Tongue (tissue), 2 donors: ENCODE measurements around the gene PRR33. TPM values are rescaled to one million over a fixed set of nuclear protein-coding genes. Genes with fewer than 3 reads are reported as not detected.
"Not testable (repeated sequence)": the region's sequence is repeated elsewhere in the genome, so short reads cannot be mapped to it uniquely, and the experiment has no call there.

Experiments used
- DNase-seq: peaks from one replicate; pipeline ENCODE4 v3.0.0-alpha.2; 2015
- total RNA-seq: library from RNA; depleted of rRNA; stranded (reverse); fragments of >200 nt; gene quantifications from one replicate; pipeline ENCODE4 v1.2.3, GENCODE V29; 2014

PRR33 gene
- total RNA-seq, 1 donor from 2014 or later: 4.8 TPM

DNA sequence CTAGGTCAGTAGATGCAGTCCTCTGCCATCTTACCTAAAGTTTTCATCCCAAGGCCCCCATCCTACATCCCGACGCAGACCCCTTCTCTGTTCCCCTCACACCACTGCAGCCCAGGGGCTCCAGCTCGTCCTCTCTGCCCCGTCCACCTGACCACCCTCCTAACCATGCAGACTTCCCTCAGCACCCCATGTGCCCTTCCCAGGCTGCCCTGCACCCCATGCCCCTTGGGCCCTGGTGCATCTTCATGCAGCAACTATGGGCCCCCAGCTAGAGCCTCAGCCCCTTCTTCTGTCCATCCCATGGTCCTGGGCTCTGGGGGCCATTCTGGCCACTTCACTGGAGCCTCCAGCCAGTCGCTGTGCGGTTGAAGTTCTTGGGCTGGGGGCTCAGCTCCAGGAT, 2.9 kb downstream of the PRR33 start:
- DNase-seq: no peak

DNA sequence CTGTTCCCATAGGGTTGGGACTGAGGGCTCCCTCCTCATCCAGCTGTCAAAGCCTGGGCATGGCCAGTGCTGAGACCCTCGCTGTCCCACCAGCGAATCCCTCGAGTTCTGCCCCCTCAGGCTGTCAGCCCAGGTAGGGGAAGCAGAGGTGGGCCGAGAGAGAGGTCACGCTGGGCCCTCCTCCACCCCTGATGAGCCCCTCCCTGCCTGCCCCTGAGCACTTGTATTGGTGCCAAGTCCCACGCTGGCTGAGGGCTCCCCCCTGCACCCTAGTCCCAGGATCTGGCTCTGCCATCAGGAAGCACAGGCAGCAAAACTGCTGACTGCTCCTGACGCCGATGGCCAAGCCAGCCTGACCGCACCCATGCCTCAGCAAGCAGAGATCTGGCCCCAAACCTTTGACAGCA, 3.3 kb downstream of the PRR33 start:
- no peak for DNase-seq

DNA sequence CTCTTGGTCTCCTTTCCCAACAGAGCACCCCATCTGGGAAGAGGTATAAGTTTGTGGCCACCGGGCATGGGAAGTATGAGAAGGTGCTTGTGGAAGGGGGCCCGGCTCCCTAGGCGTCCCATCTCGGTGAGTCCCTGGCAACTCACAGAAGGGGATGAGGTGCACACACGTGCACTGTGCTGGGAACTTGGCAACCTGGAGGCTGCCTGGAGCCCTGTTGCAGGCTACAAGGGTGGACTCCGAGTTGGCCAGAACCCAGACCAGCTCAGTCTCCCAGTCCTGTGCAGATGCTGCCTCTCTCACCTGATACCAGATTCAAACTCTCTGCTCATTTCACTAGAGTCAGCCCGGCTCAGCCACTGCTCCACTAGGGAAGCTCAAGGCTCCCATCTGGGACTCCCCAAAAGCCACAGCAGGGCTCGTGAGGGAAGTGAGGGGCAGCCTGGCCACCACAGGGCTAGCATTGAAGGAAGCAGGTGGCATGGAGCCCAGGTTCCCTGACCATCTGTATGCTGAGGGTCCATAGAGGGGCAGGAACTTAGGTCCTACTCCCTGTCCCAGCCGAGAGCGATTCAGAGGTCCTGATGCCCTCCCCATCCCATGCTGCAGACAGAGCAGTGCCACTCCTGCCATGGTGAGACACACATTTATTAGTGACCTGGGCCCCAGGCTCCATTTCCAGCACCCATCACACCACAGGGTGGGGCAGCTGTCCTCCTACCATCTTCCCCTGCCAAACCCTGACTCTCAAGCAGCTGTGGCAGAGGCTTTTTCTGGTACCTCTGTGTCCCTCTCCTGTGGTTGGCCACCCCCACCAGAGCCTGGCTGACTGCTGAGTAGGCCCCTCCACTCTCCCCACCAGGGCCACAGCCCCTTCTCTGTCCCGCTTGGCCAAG, 4.0 kb downstream of the PRR33 start:
- DNase-seq: peak; percentile 27

DNA sequence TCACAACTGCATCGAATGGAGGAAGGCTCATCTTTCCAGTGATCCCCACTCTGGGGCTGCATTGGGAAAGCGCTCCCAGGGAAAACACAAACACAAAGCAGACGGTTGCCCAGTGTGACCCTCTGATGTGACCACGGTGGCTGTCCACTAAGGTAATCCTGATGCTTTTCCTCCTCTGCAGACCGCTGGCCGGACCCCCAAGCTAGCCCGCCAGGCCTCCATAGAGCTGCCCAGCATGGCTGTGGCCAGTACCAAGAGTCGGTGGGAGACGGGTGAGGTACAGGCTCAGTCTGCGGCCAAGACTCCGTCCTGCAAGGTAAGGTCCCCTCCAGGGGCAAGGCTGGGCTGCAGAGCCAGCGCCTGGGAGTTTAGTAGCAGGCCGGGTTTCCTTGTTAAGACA, 5.1 kb downstream of the PRR33 start:
- not testable (repeated sequence) for DNase-seq

DNA sequence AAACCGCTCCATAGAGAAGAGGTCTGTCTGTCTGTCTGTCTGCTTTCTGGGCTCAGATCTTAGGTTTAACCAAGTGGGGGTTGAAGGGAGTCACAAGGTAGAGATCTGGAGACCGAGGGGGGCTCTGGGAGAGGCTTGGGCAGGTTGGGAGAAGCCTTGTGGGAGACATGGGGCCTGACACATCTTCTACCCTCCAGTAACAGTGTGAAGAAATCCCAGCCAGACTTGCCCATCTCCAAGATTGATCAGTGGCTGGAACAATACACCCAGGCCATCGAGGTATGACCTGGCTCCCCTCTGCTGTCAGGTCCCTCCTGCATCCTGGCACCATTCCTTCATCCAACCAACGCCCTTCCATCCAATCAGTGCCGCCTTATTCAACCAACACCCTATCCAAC, 7.4 kb downstream of the PRR33 start:
- no peak for DNase-seq

DNA sequence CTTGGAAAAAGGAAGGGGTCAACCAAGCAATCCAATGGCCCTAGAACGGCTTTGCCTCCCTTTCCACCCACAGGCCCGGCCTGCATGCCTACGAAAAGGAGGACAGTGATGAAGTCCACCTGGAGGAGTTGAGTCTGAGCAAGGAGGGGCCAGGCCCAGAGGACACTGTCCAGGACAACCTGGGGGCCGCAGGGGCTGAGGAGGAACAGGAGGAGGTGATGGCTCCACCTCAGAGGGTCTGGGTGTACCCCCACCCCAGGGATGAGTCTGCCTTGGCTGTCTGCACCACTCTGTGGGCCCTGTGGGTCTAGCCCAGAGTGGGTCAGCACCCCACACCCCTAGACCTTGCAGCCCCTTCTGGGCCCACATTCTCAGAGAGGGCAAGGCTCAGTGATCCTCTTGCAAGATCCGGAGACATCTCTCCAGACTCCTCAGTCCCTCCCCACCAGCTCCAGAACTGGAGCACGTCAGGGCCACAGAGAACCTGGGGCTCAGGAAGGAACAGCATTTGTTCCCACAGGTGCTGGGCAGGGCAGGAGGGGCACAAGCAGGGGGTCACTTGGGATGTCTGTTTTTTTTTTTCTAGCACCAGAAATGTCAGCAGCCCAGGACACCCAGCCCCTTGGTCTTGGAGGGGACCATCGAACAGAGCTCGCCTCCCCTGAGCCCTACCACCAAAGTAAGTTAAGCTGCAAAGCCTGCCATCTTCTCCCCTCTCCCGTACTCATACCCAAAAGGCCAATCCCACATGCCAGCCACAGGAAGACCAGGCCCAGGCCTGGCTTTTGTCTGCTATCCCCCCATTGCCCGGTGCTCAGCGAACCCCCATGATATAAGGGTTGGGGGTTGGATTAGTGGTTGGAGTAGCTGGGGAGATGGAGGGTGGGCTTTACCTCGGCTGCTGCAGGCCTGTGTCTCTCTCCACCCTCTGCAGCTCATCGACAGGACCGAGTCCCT, 8.1 kb downstream of the PRR33 start:
- no peak for DNase-seq

DNA sequence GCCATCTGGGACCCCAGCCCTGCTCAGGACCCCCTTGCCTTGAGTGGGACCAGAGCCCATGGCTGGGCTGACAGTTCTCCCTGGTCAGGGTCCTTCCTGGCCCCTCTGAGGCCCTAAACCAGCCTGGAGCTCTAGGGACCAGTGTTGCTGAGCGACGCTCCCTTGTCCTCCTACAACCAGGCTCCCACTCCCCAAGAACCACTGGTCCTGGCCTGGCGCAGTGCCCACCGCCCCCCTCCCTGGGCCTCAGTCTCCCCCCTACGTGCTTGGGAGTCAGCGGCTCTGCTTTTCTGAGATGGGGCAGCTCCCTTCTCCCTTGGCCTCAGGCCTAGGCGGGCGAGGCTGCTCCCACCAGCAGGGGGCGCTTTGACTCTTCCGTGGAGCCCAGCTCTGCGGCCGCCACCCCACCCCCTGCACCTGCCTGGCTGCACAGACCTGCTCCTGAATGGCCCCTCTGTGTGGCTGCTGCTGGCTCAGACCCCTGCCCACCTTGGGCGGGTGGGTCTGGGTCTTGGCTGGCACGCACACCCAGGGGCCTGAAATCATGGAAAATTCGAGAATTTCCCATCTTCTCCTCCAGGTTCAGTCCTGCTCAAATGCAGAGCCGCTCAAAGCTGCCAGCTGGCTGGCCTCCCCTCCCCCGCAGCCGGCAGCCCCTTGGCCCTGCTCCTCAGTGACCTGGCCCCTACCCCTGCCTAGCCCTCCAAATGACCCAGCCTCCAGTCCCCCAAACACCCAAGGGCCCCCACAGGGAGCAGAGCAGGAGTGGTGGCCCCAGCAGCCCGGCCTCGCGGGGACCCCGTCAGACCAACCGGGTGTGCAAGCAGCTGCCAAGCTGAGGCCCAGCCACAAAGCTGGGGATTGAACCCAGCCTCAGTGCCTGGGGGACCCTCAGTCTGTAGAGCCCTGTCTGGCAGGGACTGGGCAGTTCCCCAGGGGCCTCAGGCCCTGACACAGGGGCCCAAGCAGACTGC, 9.1 kb downstream of the PRR33 start:
- DNase-seq: peak; percentile 97

DNA sequence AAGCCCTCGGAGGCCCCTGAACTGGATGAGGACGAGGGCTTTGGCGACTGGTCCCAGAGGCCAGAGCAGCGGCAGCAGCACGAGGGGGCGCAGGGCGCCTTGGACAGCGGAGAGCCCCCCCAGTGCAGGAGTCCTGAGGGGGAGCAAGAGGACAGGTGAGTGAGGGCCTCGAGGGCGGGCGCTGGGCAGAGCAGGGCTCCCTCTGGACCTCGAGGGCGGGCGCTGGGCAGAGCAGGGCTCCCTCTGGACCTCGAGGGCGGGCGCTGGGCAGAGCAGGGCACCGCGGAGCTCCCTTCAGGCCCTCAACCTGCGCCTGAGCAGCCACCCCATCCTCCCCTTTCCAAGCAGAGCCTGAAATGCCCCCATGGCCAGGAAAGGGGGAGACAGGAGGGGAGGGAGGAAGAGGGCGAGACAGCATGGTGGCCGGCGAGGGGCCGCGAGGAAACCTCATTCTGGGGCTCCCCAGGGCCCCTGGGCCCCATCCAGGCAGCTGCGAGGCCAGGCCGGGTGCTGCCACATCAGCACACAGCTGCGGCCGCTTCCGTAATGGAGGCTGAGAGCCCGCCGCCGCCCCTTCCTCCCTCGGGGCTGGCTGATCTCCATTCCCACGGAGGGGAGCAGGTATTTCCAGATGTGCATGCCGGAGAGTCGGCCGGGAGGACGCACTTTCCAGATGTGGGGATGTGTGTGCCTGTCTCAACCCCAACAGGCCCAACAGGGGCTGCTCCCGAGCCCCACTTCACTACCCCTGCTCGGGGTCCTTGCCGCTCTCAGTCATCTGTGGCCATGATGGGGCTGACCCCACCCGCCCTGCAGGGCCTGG, 10.0 kb downstream of the PRR33 start:
- peak; percentile 92 for DNase-seq

DNA sequence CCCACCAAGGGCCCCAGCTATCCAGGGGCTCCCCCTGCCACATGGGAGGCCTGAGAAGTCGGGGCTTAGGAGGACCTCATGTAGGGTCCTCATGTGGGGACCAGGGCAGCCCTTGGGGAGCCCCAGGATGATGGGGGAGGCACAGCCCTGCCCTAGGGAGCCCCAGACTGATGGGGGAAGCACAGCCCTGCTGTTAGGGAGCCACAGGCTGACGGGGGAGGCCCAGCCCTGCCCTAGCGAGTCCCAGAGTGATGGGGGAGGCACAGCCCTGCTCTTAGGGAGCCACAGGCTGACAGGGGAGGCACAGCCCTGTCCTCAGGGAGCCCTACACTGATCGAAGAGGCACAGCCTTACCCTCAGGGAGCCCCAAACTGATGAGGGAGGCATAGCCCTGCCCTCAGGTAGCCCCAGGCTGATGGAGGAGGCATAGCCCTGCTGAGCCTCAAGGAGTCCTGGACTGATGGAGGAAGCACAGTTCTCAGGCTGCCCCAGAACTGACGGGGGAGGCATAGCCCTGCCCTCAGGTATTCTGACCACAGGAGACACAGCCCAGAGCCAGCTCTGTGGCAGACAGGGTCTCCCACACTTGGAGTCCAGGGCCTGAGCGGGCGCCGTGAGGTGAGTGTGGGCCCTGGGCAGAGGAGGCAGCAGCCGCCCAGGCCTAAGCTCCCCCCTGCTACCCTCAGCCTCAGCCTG, 10.8 kb downstream of the PRR33 start:
- no peak for DNase-seq

DNA sequence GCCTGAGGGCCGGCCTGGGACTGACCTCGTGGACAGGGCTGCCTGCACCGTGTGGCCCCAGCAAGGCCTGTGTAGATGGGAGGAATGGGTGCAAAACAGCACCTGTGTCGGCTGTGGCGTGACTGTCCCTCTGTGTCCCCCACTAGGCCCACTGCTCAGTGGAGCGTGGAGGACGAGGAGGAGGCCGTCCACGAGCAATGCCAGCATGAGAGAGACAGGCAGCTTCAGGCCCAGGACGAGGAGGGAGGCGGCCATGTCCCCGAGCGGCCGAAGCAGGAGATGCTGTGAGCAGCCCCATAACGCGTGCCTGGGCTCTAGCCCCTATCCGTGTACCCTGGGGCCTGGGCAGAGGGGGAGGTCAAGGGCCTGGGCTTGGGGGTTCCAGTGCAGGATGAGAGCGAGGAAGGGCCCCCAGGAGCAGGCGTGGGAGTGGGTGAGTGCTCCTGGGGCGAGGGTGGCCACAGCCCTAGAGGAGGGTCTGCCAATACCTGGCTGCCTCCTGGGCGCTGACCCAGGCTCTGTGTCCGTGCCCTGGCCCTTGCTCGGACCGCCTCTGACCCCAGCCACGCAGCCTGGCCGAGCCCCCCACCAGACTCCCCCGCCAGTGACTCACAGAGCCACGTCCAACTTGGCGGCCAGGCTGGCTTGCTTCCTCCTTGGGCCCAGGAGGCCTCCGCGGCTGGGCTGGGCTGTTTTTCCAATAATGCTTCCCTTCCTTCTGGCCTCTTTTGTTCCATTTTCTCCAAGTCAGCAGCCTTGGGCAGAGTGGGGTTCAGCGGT, 11.6 kb downstream of the PRR33 start:
- DNase-seq: peak; percentile 78

DNA sequence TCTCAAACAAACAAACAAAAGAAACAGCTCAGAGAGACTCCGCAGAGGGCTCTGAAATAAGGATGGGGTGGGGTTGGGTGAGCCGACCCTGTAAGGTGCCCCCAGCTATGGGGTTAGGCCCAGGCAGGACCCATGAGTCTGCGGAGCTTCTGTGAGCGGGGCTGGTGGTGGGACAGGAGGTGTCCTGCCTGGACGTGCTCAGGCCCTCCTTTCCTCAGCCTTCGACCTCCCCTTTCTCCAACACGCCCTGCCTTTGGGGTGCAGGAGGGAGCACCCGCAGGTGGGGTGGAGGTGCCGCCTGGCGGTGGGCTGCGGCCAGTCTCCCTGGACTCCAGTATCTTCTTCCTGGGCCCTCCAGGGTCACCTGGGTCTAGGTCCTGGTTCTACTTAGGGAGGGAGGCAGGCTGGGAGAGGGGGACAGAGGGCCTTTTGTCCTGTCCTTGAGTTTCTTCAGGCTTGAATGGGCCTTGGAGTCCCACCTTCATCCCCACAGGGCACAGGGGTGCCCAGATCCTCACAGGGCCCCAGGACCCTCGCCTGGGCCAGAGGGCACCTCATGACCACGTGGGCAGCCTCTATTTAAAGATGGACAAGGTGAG, 12.3 kb downstream of the PRR33 start:
- no peak for DNase-seq

DNA sequence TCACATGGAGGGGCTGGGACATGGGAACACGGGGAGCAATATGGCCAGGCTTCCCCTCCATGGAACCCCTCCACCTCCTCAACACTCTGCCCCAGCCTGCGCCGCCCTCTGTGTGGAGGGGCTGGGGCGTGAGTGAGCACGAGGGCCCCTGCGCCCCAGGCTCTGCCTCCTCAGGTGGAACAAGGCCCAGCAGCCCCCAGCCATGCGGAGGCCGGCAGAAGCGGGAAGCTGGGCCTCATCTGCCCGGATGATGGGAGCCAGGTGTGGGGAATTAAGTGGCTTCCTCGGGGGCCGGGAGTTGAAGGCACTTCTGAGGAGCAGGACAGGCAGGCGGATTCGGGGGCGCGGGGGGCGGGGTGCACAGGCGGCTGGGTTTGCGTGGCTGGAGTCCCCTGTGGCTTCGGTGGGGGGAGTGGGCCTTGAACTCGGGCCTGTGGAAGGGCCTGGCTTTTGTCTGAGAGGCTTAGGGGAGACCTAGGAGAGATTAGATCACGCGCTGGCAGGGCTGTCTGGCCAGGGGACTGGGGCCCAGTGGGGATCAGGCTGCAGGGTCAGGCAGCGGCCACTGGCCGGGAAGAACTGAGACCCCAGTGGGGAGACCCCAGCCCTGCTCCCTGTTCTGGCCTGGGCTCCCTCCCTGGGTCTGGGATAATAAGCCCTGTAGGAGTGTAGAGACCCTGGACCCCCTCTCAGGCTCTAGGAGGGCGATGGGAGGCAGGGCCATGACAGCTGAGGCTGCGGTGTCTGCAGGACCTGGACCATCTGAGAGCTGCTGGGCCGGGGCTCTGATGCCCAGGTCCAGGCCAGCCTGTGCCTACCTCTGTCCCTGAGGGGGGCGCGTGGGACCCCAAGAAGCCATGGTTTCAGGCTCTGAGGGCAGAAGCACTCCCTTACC, 13.3 kb downstream of the PRR33 start:
- peak; percentile 94 for DNase-seq

DNA sequence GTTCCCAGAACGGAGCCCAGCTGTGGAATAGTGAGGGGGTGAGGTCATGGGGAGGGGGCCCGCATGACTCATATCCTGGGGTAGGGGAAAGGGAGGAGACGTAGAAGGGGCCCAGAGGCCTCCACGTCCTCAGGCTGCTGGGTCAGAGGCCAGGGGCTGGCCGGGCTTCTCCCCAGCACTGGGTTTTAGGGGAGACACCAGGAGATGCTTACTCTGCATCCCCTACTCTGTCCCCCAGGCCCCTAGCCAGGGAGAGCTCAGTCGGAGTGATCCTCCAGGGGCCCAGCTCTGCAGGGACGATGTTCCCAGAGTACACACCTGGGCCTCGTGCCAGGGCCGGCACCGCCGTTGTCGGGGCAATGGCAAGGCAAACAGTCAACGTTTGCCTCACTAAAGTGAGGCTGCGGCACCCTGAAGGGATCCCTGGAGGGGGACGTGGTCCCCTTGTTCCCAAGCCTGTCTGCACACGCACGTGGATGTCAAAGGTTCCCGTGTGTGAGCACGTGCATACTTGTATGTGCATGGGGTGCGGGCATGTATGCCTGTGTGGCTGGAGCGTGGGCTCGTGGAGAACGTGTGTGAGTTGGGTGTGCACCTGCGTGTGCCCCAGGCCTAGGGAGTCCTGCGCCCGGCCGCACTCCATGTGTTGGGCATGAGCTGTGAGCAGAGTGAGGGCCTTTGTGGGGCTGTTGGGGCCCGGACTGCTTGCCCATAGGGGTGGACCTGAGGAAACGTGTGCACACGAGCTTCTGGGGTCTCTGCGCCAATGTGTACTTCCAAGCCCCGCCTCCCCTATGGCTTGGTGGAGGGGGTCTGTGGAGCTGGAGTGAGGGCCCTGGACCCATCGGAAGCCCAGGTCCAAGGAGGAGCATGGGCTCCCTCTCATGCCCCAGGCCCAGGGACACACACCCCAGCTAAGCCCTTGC, 14.2 kb downstream of the PRR33 start:
- DNase-seq: peak; percentile 89

DNA sequence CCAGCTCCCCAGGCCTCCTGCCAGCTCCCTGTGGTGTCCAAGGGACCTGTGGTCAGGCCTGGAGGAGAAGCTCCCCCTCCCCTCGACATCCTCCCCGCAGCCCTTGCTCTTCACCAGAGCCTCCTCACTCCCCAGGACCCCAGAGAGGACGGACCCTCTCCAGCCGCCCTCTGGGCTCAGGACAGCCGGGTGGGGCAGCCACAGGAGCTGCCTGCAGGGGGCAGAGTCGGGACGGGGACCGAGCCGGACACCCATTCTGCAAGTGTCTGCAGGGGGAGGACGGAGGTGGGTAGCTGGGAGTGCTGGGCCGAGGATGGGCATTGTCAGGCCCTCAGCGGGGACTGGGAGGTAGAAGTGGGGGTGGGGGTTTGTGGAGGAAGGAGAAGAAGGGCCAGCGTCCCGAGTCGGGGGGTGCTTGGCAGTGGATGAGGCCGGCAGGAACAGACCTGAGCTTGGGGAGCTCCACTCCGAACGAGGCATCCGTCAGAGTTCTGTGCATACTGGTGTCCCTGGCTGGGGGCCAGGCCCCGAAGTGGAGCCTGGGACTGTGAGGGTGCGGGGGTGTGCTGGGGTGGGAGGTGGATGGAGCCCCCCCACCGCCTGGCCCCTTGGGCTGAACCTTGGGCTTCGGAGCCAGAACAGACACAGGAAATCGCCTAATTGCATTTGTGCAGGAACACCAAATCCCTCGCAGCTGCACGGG, 15.2 kb downstream of the PRR33 start:
- DNase-seq: peak; percentile 96

DNA sequence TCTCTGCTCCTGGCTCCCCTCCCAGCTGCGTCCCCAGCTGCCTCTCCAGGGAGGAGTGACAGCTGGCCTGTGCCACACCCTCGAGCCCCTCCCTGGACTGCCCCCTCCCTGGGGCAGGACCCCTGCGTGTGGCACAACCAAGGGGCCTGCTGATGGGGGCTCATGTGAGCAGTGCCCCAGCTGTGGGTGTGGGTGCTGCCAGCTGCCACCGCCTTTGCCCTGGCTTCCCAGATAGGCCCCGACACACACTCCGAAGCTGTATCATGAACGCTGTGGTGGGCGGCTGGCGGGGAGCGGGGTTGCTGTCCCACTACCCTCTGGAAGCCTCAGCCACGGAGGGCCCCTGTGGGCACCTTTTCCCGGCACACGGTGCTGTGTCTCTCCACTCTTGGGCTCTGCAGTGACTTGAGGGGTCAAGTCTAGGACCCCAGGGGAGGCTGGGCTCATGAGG, 15.8 kb downstream of the PRR33 start:
- DNase-seq: not testable (repeated sequence)
